GM12878 (cell line): Measurements from ENCODE around the gene OPRL1. TPM values are rescaled to one million over a fixed set of nuclear protein-coding genes. Genes with fewer than 3 reads are reported as not detected.

Experiments used
- ATAC-seq: fragments of 200-7000 bp; cut with Tn5 transposase; 3 replicates; pipeline ENCODE4 v1.9.1; 2020; ENCODE audit warnings: mild to moderate bottlenecking, moderate library complexity
- BruUV-seq: library from RNA; stranded (reverse); fragments of 400-500 nt; replicated peaks from 2 replicates; lab custom pipeline; 2021; lab: Mats Ljungman, UMichigan
- CTCF ChIA-PET: fragments of 300-600 bp; sonication (Branson Sonifier 250); formaldehyde crosslinking; extraction: SDS; loops from one replicate; lab custom pipeline; 2021; ENCODE audit warnings: inconsistent platforms; lab: Yijun Ruan, JAX
- POLR2A ChIA-PET: fragments of 350-600 bp; formaldehyde crosslinking; extraction: SDS; loops from one replicate; lab custom pipeline; 2021; ENCODE audit warnings: inconsistent platforms; lab: Charles Lee
- RAD21 ChIA-PET: fragments of 300-600 bp; sonication (Branson Sonifier 250); formaldehyde crosslinking; loops from one replicate; lab custom pipeline; 2023; ENCODE audit warnings: antibody characterized with exemption; ENCODE audit not compliant: unreplicated experiment; lab: Charles Lee
- SMC1A ChIA-PET: fragments of 300-600 bp; sonication (Branson Sonifier 250); formaldehyde crosslinking; loops from one replicate; lab custom pipeline; 2023; ENCODE audit not compliant: unreplicated experiment, uncharacterized antibody; lab: Charles Lee
- DNase-seq: peaks from one replicate; pipeline ENCODE4 v3.0.0-alpha.2; 2011; ENCODE audit warnings: low read depth, low spot score
- FAIRE-seq: peaks from 3 replicates; lab custom pipeline; 2011; peaks lifted over from hg19 to GRCh38; lab: Jason Lieb, UNC
- H2AFZ ChIP-seq: 2 replicates; pipeline ENCODE4 v1.6.0; 2011; ENCODE audit warnings: low read depth, low read length, control low read depth; ENCODE audit not compliant: control insufficient read depth
- H3K27ac ChIP-seq: 2 replicates; pipeline ENCODE4 v1.5.1; 2011; ENCODE audit warnings: control low read depth; ENCODE audit not compliant: control insufficient read depth, insufficient read depth
- H3K27me3 ChIP-seq, 2 experiments: replicated peaks in 1 of 2; 2 replicates each; pipeline versions ENCODE4 v1.6.0 to v1.6.1; 2011; ENCODE audit warnings: low read length in 1 of 2; ENCODE audit not compliant: control insufficient read depth in 2 of 2, insufficient read depth in 2 of 2
- H3K36me3 ChIP-seq, 2 experiments: 2 replicates each; pipeline ENCODE4 v1.5.1; 2011; ENCODE audit warnings: low read length in 1 of 2; ENCODE audit not compliant: control insufficient read depth in 2 of 2, insufficient read depth in 2 of 2
- H3K4me1 ChIP-seq: 2 replicates; pipeline ENCODE4 v1.6.1; 2011; ENCODE audit warnings: mild to moderate bottlenecking, low read length, moderate library complexity, mixed read lengths; ENCODE audit not compliant: control insufficient read depth, insufficient read depth
- H3K4me2 ChIP-seq: 2 replicates; pipeline ENCODE4 v1.6.0; 2011; ENCODE audit warnings: control low read depth; ENCODE audit not compliant: control insufficient read depth, insufficient read depth
- H3K4me3 ChIP-seq: fragments of 200-600 bp; sonication (generic); 2 replicates; pipeline ENCODE4 v1.5.1; 2016
- H3K79me2 ChIP-seq: 2 replicates; pipeline ENCODE4 v1.6.0; 2011; ENCODE audit warnings: low read length; ENCODE audit not compliant: control insufficient read depth, insufficient read depth
- H3K9ac ChIP-seq: 2 replicates; pipeline ENCODE4 v1.8.0; 2011; ENCODE audit warnings: low read length, control low read depth, mixed read lengths; ENCODE audit not compliant: control insufficient read depth, insufficient read depth
- H3K9me3 ChIP-seq: replicated peaks from 3 replicates; pipeline ENCODE4 v1.5.1; 2011; ENCODE audit warnings: mild to moderate bottlenecking, low read length; ENCODE audit not compliant: control insufficient read depth, insufficient read depth
- H4K20me1 ChIP-seq: 2 replicates; pipeline ENCODE4 v1.6.0; 2011; ENCODE audit not compliant: control insufficient read depth, insufficient read depth
- ASH2L ChIP-seq: fragments of 300-600, 200-600 bp; sonication (generic); IDR thresholded peaks from 2 replicates; pipeline ENCODE4 v1.6.1; 2017; ENCODE audit warnings: low read depth, mild to moderate bottlenecking, borderline replicate concordance
- CHD1 ChIP-seq: IDR thresholded peaks from 2 replicates; pipeline ENCODE4 v1.6.1; 2012; ENCODE audit warnings: low read depth, low read length, improper control_type of control experiment
- CHD4 ChIP-seq: fragments of 200-600 bp; sonication (generic); IDR thresholded peaks from 2 replicates; pipeline ENCODE4 v1.6.1; 2016; ENCODE audit warnings: mild to moderate bottlenecking
- E2F8 ChIP-seq: fragments of 450-650 bp; IDR thresholded peaks from 2 replicates; pipeline ENCODE4 v1.6.1; 2018; ENCODE audit warnings: mild to moderate bottlenecking, low read depth, moderate library complexity; ENCODE audit not compliant: partially characterized antibody
- IKZF2 ChIP-seq, 2 experiments: fragments of 450-650 bp; IDR thresholded peaks; 2 replicates each; pipeline ENCODE4 v1.6.1; 2017; ENCODE audit warnings: mild to moderate bottlenecking in 2 of 2, moderate library complexity in 2 of 2
- RB1 ChIP-seq: fragments of 450-650 bp; formaldehyde crosslinking; IDR thresholded peaks from 2 replicates; pipeline ENCODE4 v1.6.1; 2017; ENCODE audit warnings: mild to moderate bottlenecking, borderline replicate concordance
- REST ChIP-seq: IDR thresholded peaks from 2 replicates; pipeline ENCODE4 v1.6.1; 2012; ENCODE audit warnings: mild to moderate bottlenecking, low read depth, low read length
- SMC3 ChIP-seq: IDR thresholded peaks from 2 replicates; pipeline ENCODE4 v1.6.1; 2011; ENCODE audit warnings: low read length, improper control_type of control experiment, borderline replicate concordance
- SUPT20H ChIP-seq: IDR thresholded peaks from 2 replicates; pipeline ENCODE4 v1.6.1; 2011; ENCODE audit warnings: low read depth, mild to moderate bottlenecking, low read length, moderate library complexity, borderline replicate concordance; ENCODE audit not compliant: control insufficient read depth
- TCF7 ChIP-seq: IDR thresholded peaks from 2 replicates; pipeline ENCODE4 v1.6.1; 2014; ENCODE audit warnings: antibody characterized with exemption, borderline replicate concordance
- YBX1 ChIP-seq: fragments of 450-650 bp; IDR thresholded peaks from 2 replicates; pipeline ENCODE4 v1.6.1; 2016; ENCODE audit warnings: antibody characterized with exemption
- ZNF687 ChIP-seq: fragments of 450-650 bp; IDR thresholded peaks from 2 replicates; pipeline ENCODE4 v1.6.1; 2017; ENCODE audit warnings: mild to moderate bottlenecking, moderate library complexity
- WGBS: methylation state at CpG from one replicate; pipeline ENCODE4 v1.1.6; 2016; ENCODE audit warnings: low lambda C conversion rate; ENCODE audit not compliant: insufficient replicate concordance, insufficient coverage; ENCODE audit errors: missing lambda C conversion rate; 5-methylcytosine and 5-hydroxymethylcytosine counted together
- in situ Hi-C: fragments of 300-500 bp; cut with MboI; formaldehyde crosslinking; loops from 9 replicates; pipeline ENCODE4 v1.14.3; 2018; ENCODE audit warnings: mixed read lengths
- intact Hi-C: fragments of 100-400 bp; cut with micrococcal nuclease; formaldehyde crosslinking; loops from one replicate; pipeline ENCODE4 v1.14.2; 2022; ENCODE audit not compliant: unreplicated experiment
- polyA plus RNA-seq, 11 experiments: library from polyadenylated mRNA; depleted of rRNA in 4 of 11; unstranded in 6 of 11; stranded (reverse) in 5 of 11; fragments of >200 nt; fragmentation: Nextera tagmentation in 4 of 11; fragmentation: Illumina TruSeq in 1 of 11; extraction: Ambion mirVana in 4 of 11; extraction: Trizol in 1 of 11; gene quantifications; 1 replicate in 1 of 11; 2 replicates in 10 of 11; pipeline versions ENCODE4 v1.2.1 to v1.2.3, GENCODE V29; 2011 to 2016; ENCODE audit warnings: inconsistent platforms in 2 of 11, missing spikeins in 2 of 11, low read depth in 1 of 11
- total RNA-seq, 4 experiments: library from RNA; depleted of rRNA in 3 of 4; stranded (reverse); fragments of >200 nt in 3 of 4; fragmentation: Illumina TruSeq in 1 of 4; extraction: Trizol in 1 of 4; gene quantifications; 2 replicates each; pipeline versions ENCODE4 v1.2.1 to v1.2.3, GENCODE V29; 2013 to 2021

Gene OPRL1
- total and polyA plus RNA-seq, 10 of the 15 experiments (the other 5 are each of a cell fraction or from before 2014, with no cell fraction given): 0.04 to 0.41 (median 0.24) TPM; not detected in 1

GRCh38 chr20:64074963-64075362 lies 4.9 kb upstream of the OPRL1 start (continued):
- no peak for TF ChIP-seq CHD1
- TF ChIP-seq TCF7: no peak

GRCh38 chr20:64075556-64075955 lies 4.3 kb upstream of the OPRL1 start:
- Histone ChIP-seq H3K9ac (no peak overlapping the region), H3K27me3 (no peaks in the 10 kb centered on the region), H3K4me3 (no peak overlapping the region), H2AFZ (no peak overlapping the region), H3K4me2 (no peak overlapping the region), H3K36me3 (peaks cover 3 to 22% of the 10 kb centered on the region in 2 experiments), H3K4me1 (peaks cover 18% of the 10 kb centered on the region; the same call in 1 of the 2 replicates), H3K79me2 (peaks cover 30% of the 10 kb centered on the region), H3K27ac (no peak overlapping the region), H4K20me1 (no peaks in the 10 kb centered on the region), H3K9me3 (no peaks in the 10 kb centered on the region)
- ChIA-PET RAD21 (interaction anchor here (0.6 to 1.8 kb wide), 3 partner anchors 26 to 63 kb away, joined by 4 to 5 read pairs (median 4); no protein-coding TSS in a partner anchor), POLR2A (interaction anchor here (1.2 to 2.5 kb wide), 3 partner anchors 11 to 37 kb away, joined by 3 to 10 read pairs (median 4); no protein-coding TSS in a partner anchor), CTCF (no interaction called here), SMC1A (interaction anchor here (2.8 kb wide), 1 partner anchor 9 kb away, joined by 10 read pairs; no protein-coding TSS in a partner anchor)
- WGBS: 78% methylated on average over 8 of the region's 12 CpGs
- no peak for FAIRE-seq
- in situ Hi-C loops: no loop called here
- TSS peak; percentile 26 for BruUV-seq
- intact Hi-C loops: no loop called here
- no peak for ATAC-seq
- no peak for DNase-seq
- TF ChIP-seq SMC3: no peak
- TF ChIP-seq REST: no peak
- no peak for TF ChIP-seq ZNF687
- no peak for TF ChIP-seq YBX1
- TF ChIP-seq CHD4: no peak
- no peak for TF ChIP-seq IKZF2 (IDR thresholded peaks at IDR 0.05)
- no peak for TF ChIP-seq SUPT20H
- no peak for TF ChIP-seq ASH2L
- no peak for TF ChIP-seq E2F8
- TF ChIP-seq RB1: no peak
